ENCODE measurements around the gene AANAT.

The AANAT gene

DNA sequence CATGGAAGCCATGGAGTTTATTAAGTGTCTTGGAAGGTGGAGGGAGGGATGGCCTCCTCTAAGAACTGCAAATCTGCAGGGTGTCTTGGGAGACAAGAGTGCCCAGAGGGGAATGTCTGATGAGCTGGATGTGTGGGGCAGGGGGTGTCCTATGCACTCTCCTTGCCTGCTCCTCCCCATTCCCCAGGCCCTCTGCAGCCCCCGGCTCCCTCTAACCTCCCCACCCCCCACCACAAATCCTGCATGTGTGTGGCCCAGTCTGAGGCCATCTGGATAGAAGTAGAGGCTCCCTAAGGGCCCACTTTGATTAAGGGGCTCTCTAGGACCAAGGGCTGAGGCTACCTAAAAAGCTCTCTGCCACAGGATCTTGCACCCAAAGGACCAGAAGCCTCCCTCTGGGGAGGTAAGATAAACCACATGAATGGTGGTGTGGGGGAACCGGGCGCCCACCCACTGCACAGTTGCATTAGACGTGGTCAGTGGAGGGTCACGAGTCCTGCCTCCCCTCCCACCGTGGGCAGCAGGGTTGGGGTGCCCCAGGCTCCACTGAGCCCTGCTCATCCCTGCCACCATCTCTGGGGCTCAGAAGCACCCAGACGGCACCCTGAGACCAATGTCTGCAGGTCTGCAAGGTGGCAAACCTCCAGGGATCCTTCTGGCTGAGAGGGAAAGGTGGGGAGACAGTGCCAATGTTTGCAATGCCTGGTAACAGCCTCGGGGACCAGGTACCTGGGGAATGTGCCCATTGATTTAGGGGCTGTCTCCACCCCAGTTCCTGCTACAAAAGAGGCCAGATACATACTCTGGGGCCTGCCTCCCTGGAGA is 618 bp downstream of the AANAT start:
- DNase-seq (ENCODE audit: low read depth in 2 of 3, low spot score in 1 of 3): no peak

DNA sequence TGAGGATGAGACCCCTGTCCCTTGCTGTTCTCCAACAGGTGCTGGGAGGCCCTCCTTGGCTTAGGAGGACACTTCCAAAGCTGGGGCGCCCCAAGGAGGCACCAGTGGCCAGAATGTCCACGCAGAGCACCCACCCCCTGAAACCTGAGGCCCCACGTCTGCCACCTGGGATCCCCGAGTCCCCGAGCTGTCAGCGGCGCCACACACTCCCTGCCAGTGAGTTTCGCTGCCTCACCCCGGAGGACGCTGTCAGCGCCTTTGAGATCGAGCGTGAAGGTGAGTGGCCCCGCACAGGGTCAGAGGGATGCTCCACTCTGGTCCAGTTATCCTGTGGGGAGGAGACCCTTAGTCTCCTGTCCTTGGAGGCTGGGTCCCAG is 1.2 kb downstream of the AANAT start:
- DNase-seq (ENCODE audit: low read depth in 2 of 3, low spot score in 1 of 3): no peak

DNA sequence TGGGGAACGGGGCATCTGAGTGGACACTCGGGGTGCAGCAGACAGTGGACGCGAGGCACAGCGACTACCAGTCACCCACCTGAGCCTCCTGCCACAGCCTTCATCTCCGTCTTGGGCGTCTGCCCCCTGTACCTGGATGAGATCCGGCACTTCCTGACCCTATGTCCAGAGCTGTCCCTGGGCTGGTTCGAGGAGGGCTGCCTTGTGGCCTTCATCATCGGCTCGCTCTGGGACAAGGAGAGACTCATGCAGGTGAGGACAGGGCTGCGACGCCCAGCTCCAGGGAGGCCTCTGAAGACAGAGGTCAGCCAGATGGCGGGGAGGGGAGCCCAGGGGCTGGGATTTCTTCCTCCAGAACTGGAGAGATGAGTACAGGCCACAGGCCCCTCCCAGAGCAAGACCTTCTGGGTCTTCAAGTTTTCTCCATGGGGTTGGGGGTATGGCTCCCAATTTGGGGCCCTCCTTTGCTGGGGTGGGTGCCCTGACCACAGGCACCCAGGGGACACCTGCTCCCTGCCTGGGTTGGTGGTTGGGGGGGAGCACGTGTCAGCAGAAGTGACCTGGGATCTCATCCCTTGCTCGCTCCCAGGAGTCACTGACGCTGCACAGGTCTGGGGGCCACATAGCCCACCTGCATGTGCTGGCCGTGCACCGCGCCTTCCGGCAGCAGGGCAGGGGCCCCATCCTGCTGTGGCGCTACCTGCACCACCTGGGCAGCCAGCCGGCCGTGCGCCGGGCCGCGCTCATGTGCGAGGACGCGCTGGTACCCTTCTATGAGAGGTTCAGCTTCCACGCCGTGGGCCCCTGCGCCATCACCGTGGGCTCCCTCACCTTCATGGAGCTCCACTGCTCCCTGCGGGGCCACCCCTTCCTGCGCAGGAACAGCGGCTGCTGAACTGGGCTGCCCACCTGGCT is 1.9 kb downstream of the AANAT start:
- no peak for DNase-seq (ENCODE audit: low read depth in 2 of 3, low spot score in 1 of 3)

DNA sequence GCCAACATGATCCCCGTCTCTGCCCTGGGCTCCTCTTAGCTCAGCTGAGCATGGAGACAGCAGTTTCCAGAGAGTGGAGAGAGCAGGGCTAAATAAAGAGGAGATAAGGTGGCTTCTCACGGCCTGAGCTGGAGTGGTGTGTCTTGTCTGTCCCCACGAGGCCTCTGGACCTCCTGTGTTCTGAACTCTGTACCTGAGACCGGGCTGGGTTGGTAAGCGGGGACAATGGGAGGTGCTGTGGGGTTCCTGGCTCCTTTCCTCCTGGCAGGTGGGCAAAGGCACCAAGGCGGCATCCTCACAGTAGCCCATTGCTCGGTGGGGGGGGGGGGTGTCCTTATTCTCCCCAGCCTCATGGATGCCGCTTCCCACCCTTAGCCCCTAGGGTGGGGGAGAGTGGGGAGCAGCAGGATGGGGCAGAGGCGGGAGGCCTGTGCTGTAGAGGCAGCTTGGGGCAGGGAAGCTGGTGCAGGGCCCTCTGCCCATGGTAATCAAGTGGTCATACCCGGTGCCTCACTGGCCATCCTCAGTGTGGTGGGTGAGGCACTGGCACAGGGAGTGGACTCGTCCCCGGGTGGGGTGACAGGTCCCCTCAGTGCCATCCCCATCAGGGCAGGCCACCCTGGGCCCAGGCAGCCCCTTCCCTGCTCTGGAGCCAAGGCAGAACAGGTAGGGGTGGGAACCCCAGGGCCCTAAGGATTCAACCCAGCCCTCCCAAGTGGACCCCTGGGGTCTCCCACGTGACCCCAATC is 2.8 kb downstream of the AANAT start:
- DNase-seq (ENCODE audit: low read depth in 2 of 3, low spot score in 1 of 3): no peak

DNA sequence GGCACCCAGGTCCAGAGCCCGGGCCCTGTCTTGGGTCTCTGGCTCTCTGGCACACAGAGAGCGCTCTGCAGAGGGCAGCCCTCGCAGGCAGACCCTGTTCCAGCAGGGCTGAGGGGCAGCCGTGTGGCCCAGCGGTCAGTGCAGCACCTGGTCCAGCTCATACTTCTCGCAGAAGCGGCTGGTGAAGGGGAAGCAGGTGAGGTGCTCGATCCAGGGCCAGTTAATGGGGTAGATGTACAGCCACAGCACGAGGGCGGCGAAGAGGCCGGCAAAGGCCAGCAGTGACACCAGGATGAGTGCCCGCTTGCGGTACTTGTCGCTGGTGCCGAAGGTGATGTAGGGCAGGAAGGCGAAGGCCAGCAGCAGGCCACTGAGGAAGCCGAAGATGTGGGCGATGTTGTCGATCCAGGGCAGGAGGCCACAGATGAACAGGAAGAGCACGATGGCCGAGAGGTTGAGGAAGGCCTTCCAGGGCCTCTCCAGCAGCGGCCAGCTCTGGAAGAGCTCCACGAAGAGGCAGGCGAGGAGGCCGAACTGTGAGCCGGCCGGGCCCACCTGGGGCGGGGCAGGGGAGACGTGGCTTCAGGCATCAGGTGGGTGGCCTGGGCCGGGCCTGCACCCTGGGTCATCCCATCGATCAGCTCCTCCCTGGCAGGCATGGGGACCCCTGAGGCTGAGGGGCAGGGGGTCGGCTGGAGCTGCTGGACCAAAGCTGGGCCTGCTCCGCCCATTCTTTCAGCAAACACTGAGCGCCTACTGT is 4.3 kb downstream of the AANAT start:
- DNase-seq (ENCODE audit: low read depth in 2 of 3, low spot score in 1 of 3): no peak

DNA sequence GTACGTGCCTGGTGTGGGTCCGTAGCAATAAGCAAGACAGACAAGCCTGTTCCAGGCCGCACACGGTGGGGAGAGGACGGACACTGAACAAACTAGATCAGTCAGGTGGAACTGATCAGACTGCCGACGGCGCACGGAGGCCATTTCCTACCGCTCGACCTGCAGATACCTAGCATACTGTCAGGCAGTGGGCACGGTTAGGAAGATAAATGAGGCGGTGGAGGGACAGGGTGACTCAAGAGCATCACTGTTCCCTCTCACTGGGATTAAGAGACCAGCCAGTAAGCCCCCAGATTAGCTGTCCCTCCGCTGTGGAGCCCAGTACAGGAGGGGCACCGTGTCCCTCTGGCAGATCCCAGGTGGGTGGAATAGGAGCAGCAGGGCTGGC is 4.8 kb downstream of the AANAT start:
- DNase-seq (ENCODE audit: low read depth in 2 of 3, low spot score in 1 of 3): no peak

DNA sequence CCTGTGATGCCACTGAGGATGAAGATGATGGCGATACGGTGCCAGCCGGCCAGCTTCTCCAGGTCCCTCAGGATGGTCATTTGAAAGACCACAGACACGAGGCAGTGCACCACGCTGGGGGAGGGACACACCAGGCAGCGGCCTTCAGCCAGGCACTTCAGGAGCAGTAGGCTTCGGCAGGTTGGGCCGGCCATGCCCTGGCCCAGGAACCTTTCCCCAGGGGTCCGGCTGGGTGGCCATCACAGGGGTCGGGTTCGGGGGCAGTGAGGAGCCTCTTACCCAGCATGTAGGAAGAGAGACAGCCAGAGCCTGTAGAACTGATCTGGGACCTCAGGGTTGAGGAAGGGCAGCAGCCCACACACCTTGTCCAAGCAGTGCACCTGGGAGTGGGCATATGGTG is 5.3 kb downstream of the AANAT start:
- no peak for DNase-seq (ENCODE audit: low read depth in 2 of 3, low spot score in 1 of 3)

DNA sequence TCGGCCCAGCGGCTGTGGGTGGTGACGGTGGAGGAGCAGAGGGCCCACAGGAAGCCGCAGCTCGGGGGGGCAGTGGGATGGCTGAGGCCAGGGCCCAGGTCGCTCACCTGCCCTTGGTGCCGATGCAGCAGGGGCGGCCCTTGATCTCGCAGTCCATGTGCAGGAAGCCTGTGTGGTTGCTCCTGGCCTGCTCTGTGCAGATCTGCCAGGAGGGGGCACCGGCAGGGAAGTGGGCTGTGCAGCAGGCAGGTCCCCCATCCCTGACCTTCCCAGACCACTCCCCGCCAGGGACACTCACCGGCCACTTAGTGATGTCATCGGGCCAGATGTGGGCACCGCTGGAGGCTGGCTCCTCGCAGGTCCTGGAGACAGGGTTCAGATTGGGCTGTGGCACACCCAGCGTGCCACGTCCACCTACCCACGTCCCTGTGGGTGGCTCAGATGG is 6.2 kb downstream of the AANAT start:
- no peak for DNase-seq (ENCODE audit: low read depth in 2 of 3, low spot score in 1 of 3)

DNA sequence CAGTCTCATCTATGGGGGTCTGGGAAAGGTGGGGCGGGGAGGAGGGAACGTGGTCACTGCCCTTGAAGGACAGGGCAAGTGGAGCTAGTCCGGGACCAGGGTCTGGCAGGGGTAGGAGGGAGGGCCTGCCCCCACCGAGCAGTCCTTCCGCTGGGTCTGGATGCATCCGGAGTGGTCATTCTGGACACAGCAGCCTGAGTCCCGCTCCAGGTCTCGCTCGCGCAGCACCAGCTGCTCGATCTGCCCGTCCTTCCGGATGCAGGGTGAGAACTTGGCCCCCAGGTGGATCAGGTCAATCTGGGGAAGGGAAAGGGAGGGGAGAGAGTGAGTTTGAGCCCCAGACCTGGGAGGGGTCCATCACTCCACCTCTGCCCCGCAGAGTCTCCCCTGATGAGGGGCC is 6.8 kb downstream of the AANAT start:
- no peak for DNase-seq (ENCODE audit: low read depth in 2 of 3, low spot score in 1 of 3)

DNA sequence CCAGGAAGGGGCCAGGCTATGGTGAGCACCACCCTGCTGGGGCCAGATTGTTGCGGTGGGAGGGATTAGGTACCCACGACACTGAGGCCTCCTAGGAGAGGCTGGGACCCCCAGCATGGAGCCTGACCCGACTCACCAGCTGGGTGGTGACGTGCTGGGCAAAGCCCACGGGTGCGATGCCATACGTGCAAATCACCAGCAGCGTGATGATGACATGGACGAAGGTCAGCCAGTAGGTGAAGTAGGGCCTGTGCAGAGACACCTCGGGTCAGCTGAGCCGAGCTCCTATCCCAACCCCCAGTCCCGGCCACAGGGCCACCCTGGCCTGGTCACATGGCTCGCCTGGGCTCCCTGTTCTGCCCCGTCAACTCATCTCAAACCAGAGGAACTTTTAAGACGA is 7.5 kb downstream of the AANAT start:
- no peak for DNase-seq (ENCODE audit: low read depth in 2 of 3, low spot score in 1 of 3)

DNA sequence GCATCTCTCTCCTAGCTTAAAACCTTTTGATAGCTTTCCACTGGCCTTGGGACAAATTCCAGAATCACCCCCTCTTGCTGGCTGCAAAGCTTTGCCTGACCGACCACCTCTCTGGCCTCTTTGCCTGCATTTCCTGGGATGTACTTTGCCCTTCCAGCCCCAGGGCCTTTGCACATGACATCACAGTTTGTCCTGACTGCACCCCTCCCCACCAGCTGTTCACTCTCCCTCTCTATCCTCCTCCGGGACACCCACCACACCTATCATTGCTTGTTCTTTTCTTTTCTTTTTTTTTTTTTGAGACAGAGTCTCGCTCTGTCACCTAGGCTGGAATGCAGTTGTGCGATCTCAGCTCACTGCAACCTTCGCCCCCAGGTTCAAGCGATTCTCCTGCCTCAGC is 7.9 kb downstream of the AANAT start:
- DNase-seq (ENCODE audit: low read depth in 2 of 3, low spot score in 1 of 3): no peak

DNA sequence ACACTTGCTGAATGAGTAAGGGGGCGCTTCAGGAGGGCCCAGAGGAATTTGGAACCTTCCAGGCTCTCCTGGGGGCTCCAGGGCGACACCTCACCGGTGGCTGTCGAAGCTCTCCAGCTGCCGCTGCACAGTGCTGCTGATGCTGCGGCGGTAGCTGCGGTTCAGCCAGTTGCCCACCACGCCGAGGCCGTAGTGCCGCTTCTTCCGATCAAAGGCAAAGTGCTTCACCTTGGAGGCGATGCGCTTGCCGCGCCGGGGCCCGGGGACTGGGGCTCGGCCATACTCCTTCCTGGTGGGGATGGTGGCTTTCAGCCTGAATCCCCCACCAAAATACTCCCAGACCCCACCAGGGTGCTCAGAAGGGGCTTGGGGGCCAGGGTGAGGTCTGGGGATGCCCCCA is 9.3 kb downstream of the AANAT start:
- no peak for DNase-seq (ENCODE audit: low read depth in 2 of 3, low spot score in 1 of 3)

DNA sequence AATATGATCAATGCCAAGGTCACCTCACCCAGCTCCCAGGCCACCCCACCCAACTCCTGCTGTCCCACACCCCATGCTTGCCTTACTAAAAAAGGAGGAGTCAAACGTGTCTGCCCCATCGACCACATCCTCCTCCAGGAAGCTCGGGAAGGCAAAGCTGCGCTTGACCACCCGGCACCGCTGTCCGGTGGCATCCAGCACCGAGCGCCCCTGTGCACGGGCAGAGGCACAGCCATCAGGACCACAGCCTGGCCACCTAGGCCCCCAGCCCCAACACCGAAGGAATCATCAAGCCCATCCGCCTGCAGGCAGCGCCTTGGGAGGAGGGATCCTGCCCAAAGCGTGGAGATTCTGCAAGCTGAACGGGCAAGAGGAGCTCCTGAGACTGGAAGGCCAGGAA is 10.2 kb downstream of the AANAT start:
- no peak for DNase-seq (ENCODE audit: low read depth in 2 of 3, low spot score in 1 of 3)

DNA sequence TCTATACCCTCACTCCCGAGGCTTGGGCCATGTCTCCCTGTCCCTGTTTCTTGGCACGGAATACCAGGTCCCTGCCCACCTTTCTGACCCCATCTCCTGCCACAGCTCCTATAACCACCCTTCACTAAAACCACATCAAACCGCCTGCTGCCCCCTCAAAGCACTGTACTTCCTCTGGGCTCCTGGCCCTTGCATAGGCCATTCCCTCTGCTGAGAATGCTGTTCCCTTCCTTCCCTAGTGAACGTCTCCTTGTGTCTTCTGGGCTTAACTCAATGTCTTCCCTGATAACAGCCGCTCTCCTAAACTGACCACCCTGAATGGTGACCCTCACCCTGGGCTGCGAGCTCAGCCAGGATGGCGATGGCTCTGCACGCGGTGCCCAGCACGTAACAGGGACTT is 10.7 kb downstream of the AANAT start:
- no peak for DNase-seq (ENCODE audit: low read depth in 2 of 3, low spot score in 1 of 3)

DNA sequence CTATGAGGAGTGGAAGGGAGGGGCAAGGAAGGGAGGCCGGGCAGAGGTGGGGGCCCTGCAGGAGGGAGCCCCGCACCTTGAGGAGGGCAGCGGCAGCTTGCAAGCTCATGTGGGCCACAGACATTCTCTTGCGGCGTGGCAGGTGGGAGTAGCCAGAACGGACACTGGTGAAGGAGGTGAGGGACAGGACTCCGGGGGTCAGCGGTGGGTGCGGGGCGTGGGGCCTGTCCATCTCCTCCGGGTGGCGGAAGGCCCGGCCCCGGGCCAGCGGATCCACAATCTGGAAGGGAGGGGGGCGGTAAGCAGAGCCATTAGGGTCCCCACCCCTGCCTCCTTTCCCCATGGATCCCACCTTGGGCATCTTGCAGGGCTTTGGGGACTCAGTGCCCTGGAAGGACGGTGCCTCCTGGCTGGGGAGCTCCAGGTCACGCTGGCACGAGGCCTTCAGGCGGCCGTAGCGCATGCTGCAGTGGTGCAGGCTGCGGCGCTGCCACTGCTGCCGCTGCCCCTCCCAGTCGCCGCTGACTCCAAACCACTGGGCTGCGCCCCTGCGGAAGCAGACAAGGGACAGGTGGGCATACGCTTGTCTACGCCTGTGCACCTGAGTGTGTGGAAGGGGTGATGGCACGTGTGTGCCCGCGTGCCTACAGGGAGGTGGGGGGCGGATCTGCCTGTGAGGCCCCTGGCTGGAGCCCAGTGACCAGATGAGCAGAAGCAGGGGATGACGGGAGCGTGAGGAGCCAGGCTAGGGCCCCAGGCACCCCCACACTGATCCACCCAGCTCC is 11.5 kb downstream of the AANAT start:
- DNase-seq (ENCODE audit: low read depth in 2 of 3, low spot score in 1 of 3): no peak

DNA sequence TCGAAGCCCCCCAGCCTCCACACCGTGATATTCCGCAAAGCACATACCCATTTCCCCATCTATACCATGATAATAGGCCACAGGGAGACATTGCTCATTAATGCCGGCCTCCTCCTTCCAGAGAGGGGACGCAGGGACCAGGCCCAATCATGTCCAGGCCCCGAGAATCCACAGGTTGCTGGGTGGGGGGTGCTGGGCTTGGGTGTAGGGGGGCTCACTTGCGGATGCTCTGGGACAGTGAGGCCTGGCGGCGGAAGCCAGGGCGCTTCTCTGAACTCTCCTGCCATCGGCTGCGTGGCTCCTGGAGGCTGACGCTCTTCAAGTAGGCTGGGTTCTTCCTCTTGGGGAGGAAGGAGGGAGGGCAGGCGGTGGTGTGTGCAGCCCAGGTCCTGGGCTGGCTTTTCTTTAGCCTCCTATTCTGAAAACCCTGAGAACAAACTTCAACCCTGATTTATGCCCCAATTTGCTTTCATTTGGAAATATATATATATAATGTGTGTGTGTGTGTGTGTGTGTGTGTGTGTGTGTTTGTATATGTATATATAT is 12.2 kb downstream of the AANAT start:
- no peak for DNase-seq (ENCODE audit: low read depth in 2 of 3, low spot score in 1 of 3)

DNA sequence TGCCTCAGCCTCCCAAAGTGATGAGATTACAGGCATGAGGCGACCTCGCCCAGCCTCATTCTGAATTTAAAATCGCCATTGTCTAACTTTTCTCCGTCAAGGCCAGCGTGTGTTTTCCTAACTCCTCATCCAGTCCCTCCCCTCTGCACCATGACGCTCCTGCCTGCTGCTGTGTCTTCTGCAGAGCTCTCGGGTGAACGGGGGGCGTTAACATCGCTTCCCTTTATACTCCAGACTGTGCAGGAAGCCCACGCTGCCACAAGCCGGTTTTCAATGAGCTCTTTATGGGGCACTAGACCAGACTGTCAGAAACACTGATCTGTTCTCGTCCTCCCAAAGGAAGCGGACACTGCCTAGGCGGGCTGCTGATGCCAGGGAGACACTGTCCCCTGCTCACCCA is 13.2 kb downstream of the AANAT start:
- no peak for DNase-seq (ENCODE audit: low read depth in 2 of 3, low spot score in 1 of 3)

DNA sequence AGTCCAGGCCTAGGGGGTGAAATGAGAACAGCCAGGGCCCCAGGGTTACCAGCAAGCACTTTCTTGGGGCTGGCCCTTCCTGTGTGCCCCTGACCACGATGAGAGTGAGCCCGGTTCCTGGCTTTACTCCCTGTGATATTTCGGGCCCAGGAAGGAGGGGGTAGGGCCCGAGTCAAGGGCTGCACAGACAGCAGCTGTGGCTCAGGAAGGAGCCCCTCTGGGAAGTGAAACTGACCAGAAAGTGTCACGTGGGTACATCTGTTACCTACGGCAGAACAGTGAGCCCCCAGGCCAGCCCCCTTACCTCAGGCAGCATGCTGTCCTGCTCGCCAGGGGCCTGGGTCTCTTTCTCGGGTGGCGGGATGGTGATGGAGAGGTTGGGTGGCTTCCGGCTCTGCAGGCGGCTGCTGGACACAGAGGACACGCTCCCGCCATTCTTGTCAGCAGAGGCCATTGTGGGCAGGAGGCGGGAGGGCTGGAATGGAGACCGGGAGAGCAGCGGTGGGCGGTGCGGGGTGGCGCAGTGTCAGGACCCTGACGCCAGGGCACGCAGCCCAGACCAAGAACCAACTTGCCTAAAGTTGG is 13.8 kb downstream of the AANAT start:
- DNase-seq (ENCODE audit: low read depth in 2 of 3, low spot score in 1 of 3): no peak

DNA sequence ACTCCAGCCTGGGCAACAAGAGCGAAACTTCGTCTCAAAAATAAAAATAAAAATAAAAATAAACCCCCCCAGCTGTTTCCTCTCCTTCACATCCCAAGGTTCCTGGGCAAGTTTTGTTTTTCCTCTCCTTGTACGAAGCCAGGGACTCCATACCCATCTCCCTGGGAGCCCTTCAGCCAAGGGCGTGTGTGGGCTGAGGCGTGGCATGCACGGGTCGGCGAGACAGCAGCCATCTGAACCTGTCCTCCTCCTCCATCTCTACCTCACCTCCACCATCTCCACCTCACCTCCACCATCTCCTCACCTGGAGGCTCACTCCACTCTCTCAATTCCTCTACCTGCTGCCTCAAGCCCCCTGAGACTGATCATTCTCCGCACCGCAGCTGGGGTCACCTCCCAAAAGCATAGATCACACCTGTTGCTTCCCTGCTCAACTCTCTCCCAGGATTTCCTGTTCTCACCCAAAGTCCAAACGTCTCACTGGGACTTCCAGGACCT is 16.9 kb downstream of the AANAT start:
- DNase-seq (ENCODE audit: low read depth in 2 of 3, low spot score in 1 of 3): no peak
